Activated CD4-positive, CD25-positive, alpha-beta regulatory T cell (primary cell): ENCODE measurements around the gene GABRG3.
"Not testable (repeated sequence)": the region's sequence is repeated elsewhere in the genome, so short reads cannot be mapped to it uniquely, and the experiment has no call there.

Experiments used
- DNase-seq, 4 experiments: peaks; one replicate each; lab custom pipeline; 2025; lab: John Stamatoyannopoulos, UW

GABRG3 gene

GRCh38 chr15:27341780-27342343, 370.9 kb downstream of the GABRG3 start:
- no peak for DNase-seq

GRCh38 chr15:27342991-27343390, 372.0 kb downstream of the GABRG3 start:
- DNase-seq = no peak

- DNase-seq = no peak
Observed at GRCh38 chr15:27352136-27352535, 381.2 kb downstream of the GABRG3 start.

GRCh38 chr15:27353856-27354255, 382.9 kb downstream of the GABRG3 start:
- DNase-seq = no peak

GRCh38 chr15:27358751-27359434, 387.9 kb downstream of the GABRG3 start:
- DNase-seq = no peak

GRCh38 chr15:27359586-27359985, 388.6 kb downstream of the GABRG3 start:
- no peak for DNase-seq

- no peak for DNase-seq
Observed at GRCh38 chr15:27360316-27360715, 389.3 kb downstream of the GABRG3 start.

GRCh38 chr15:27361438-27361837, 390.5 kb downstream of the GABRG3 start:
- no peak for DNase-seq

GRCh38 chr15:27365456-27365855, 394.5 kb downstream of the GABRG3 start:
- DNase-seq = no peak

GRCh38 chr15:27377391-27377790, 406.4 kb downstream of the GABRG3 start:
- not testable (repeated sequence) for DNase-seq

GRCh38 chr15:27382361-27383025, 411.5 kb downstream of the GABRG3 start:
- no peak for DNase-seq

GRCh38 chr15:27383726-27384125, 412.7 kb downstream of the GABRG3 start:
- DNase-seq = no peak

GRCh38 chr15:27392163-27392562, 421.2 kb downstream of the GABRG3 start:
- no peak for DNase-seq

GRCh38 chr15:27396521-27396920, 425.5 kb downstream of the GABRG3 start:
- DNase-seq = no peak

GRCh38 chr15:27396996-27397395, 426.0 kb downstream of the GABRG3 start:
- DNase-seq = no peak

GRCh38 chr15:27398631-27399161, 427.7 kb downstream of the GABRG3 start:
- DNase-seq = no peak

GRCh38 chr15:27399241-27399640, 428.3 kb downstream of the GABRG3 start:
- no peak for DNase-seq

- no peak for DNase-seq
Observed at GRCh38 chr15:27401471-27401870, 430.5 kb downstream of the GABRG3 start.

GRCh38 chr15:27408428-27408827, 437.4 kb downstream of the GABRG3 start:
- no peak for DNase-seq

GRCh38 chr15:27410996-27411605, 440.1 kb downstream of the GABRG3 start:
- no peak for DNase-seq

- DNase-seq = no peak
Observed at GRCh38 chr15:27412415-27412814, 441.4 kb downstream of the GABRG3 start.

GRCh38 chr15:27414168-27414870, 443.3 kb downstream of the GABRG3 start:
- no peak for DNase-seq
